ENCODE data around the gene CRELD1. TPM values are rescaled to one million over a fixed set of nuclear protein-coding genes. Genes with fewer than 3 reads are reported as not detected.

Gene CRELD1
- total and polyA plus RNA-seq, 2 of the 13 experiments (the other 11 are each of a cell fraction or from before 2014, with no cell fraction given), result 27.1 to 61.9 TPM

- TF ChIP-seq, protein P1, sequence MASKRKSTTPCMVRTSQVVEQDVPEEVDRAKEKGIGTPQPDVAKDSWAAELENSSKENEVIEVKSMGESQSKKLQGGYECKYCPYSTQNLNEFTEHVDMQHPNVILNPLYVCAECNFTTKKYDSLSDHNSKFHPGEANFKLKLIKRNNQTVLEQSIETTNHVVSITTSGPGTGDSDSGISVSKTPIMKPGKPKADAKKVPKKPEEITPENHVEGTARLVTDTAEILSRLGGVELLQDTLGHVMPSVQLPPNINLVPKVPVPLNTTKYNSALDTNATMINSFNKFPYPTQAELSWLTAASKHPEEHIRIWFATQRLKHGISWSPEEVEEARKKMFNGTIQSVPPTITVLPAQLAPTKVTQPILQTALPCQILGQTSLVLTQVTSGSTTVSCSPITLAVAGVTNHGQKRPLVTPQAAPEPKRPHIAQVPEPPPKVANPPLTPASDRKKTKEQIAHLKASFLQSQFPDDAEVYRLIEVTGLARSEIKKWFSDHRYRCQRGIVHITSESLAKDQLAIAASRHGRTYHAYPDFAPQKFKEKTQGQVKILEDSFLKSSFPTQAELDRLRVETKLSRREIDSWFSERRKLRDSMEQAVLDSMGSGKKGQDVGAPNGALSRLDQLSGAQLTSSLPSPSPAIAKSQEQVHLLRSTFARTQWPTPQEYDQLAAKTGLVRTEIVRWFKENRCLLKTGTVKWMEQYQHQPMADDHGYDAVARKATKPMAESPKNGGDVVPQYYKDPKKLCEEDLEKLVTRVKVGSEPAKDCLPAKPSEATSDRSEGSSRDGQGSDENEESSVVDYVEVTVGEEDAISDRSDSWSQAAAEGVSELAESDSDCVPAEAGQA (IDR thresholded peaks at IDR 0.05; ENCODE audit: low read depth), result peak; percentile 66
- TF ChIP-seq, protein P1 (CRISPR knock-in tag; IDR thresholded peaks at IDR 0.05; ENCODE audit: borderline replicate concordance), result no peak
- TF ChIP-seq HOXA9 (CRISPR knock-in tag; IDR thresholded peaks at IDR 0.05; ENCODE audit: borderline replicate concordance) (no peak), ADNP (CRISPR knock-in tag; IDR thresholded peaks at IDR 0.05) (no peak), FUBP1 (CRISPR knock-in tag; IDR thresholded peaks at IDR 0.05; ENCODE audit: borderline replicate concordance) (no peak), ZNF331 (CRISPR knock-in tag; IDR thresholded peaks at IDR 0.05) (no peak; the same call in 1 of the 2 replicates), ELF1 (CRISPR knock-in tag; IDR thresholded peaks at IDR 0.05) (peak; percentile 78), KLF16 (CRISPR knock-in tag; IDR thresholded peaks at IDR 0.05) (no peak), USF2 (IDR thresholded peaks at IDR 0.05; ENCODE audit: low read depth, low read length) (no peak), USF2 (CRISPR knock-in tag; IDR thresholded peaks at IDR 0.05; ENCODE audit: borderline replicate concordance) (no peak), CENPT (CRISPR knock-in tag; IDR thresholded peaks at IDR 0.05; ENCODE audit: low read depth) (no peak), ZNF562 (CRISPR knock-in tag; IDR thresholded peaks at IDR 0.05; ENCODE audit: borderline replicate concordance) (no peak), HNRNPUL1 (IDR thresholded peaks at IDR 0.05; ENCODE audit: low read depth, low read length) (peak; percentile 100), ZNF510 (CRISPR knock-in tag; IDR thresholded peaks at IDR 0.05; ENCODE audit: low read depth) (0 out of 2 replicates have a peak, but pooled peaks have one; percentile 27)
- TF ChIP-seq, protein P2, sequence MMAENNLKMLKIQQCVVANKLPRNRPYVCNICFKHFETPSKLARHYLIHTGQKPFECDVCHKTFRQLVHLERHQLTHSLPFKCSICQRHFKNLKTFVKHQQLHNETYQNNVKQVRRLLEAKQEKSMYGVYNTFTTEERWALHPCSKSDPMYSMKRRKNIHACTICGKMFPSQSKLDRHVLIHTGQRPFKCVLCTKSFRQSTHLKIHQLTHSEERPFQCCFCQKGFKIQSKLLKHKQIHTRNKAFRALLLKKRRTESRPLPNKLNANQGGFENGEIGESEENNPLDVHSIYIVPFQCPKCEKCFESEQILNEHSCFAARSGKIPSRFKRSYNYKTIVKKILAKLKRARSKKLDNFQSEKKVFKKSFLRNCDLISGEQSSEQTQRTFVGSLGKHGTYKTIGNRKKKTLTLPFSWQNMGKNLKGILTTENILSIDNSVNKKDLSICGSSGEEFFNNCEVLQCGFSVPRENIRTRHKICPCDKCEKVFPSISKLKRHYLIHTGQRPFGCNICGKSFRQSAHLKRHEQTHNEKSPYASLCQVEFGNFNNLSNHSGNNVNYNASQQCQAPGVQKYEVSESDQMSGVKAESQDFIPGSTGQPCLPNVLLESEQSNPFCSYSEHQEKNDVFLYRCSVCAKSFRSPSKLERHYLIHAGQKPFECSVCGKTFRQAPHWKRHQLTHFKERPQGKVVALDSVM (CRISPR knock-in tag; IDR thresholded peaks at IDR 0.05), result no peak; the same call in 1 of the 2 replicates
These were observed 35.9 kb upstream of the CRELD1 start (continued) for GRCh38 chr3:9897408-9898372.
